CD4-positive, alpha-beta T cell (primary cell): ENCODE results near the gene ABCE1. TPM values are rescaled to one million over a fixed set of nuclear protein-coding genes. Genes with fewer than 3 reads are reported as not detected.

Experiments used
- ATAC-seq: fragments of 200-7000 bp; cut with Tn5 transposase; one replicate; pipeline ENCODE4 v1.10.0; 2022; ENCODE audit warnings: mild to moderate bottlenecking; ENCODE audit not compliant: poor library complexity
- CTCF ChIA-PET: fragments of 350-600 bp; sonication (Branson Sonifier 250); formaldehyde crosslinking; loops from one replicate; lab custom pipeline; 2021; ENCODE audit warnings: antibody characterized with exemption, inconsistent platforms; lab: Charles Lee
- POLR2A ChIA-PET: fragments of 350-600 bp; sonication (Branson Sonifier 250); formaldehyde crosslinking; loops from one replicate; lab custom pipeline; 2021; ENCODE audit warnings: antibody characterized with exemption, inconsistent platforms; lab: Charles Lee
- DNase-seq, 14 experiments: peaks; one replicate each; pipeline ENCODE4 v3.0.0-alpha.2; 2013 to 2020; ENCODE audit warnings: mixed read lengths in 2 of 14
- H3K27ac ChIP-seq, 2 donors: one replicate each; pipeline versions ENCODE4 v1.5.1 to v1.7.0; 2013; ENCODE audit warnings: low read length in 2 of 2, low read depth in 1 of 2, mild to moderate bottlenecking in 1 of 2
- H3K27me3 ChIP-seq, 2 experiments: 1 replicate in 1 of 2; 2 replicates in 1 of 2; pipeline versions ENCODE4 v1.6.1 to v1.7.0; 2013; ENCODE audit warnings: low read length in 2 of 2, control low read depth in 1 of 2, mild to moderate bottlenecking in 1 of 2, moderate library complexity in 1 of 2; ENCODE audit not compliant: insufficient read depth in 2 of 2, control insufficient read depth in 1 of 2
- H3K36me3 ChIP-seq: one replicate; pipeline ENCODE4 v1.6.1; 2013; ENCODE audit warnings: low read length, control low read depth; ENCODE audit not compliant: insufficient read depth
- H3K4me1 ChIP-seq: one replicate; pipeline ENCODE4 v1.6.1; 2013; ENCODE audit warnings: low read length, control low read depth; ENCODE audit not compliant: insufficient read depth
- H3K4me3 ChIP-seq: one replicate; pipeline ENCODE4 v1.5.1; 2013; ENCODE audit warnings: mild to moderate bottlenecking, low read length, moderate library complexity
- H3K9me3 ChIP-seq, 2 experiments: 1 replicate in 1 of 2; 2 replicates in 1 of 2; pipeline versions ENCODE4 v1.6.1 to v1.7.0; 2013; ENCODE audit warnings: low read length in 2 of 2, mild to moderate bottlenecking in 2 of 2, control low read depth in 1 of 2, moderate library complexity in 1 of 2; ENCODE audit not compliant: control insufficient read depth in 1 of 2, insufficient read depth in 1 of 2
- H3K27ac Mint-ChIP-seq: one replicate; pipeline ENCODE4 v1.8.0; 2020; ENCODE audit warnings: mixed read lengths
- H3K27me3 Mint-ChIP-seq: one replicate; pipeline ENCODE4 v1.8.0; 2021; ENCODE audit warnings: mixed read lengths
- H3K36me3 Mint-ChIP-seq: one replicate; pipeline ENCODE4 v1.8.0; 2021; ENCODE audit warnings: low read depth, mixed read lengths
- H3K4me1 Mint-ChIP-seq: one replicate; pipeline ENCODE4 v1.8.0; 2021; ENCODE audit warnings: low read depth, mixed read lengths
- H3K4me3 Mint-ChIP-seq: one replicate; pipeline ENCODE4 v1.8.0; 2020; ENCODE audit warnings: mild to moderate bottlenecking, mixed read lengths
- H3K9me3 Mint-ChIP-seq: one replicate; pipeline ENCODE4 v1.8.0; 2020; ENCODE audit warnings: mixed read lengths
- intact Hi-C, 2 experiments: fragments of 100-400 bp; cut with DNase I in 1 of 2; cut with micrococcal nuclease in 1 of 2; formaldehyde crosslinking; loops; one replicate each; pipeline versions ENCODE4 v1.15.1 to v1.9.0; 2023 to 2025; cut with DNase I, micrococcal nuclease
- total RNA-seq, 174 experiments: library from RNA in 2 of 174; stranded (reverse) in 2 of 174; gene quantifications; one replicate each; pipeline ENCODE4 v1.2.3 and lab custom pipeline; 2021 to 2026
- TF ChIP-seq, protein P1 (sequence below): fragments of 200-600 bp; IDR thresholded peaks from one replicate; pipeline ENCODE4 v1.8.0; 2022; ENCODE audit warnings: antibody characterized with exemption, mild to moderate bottlenecking

The ABCE1 gene
- total RNA-seq, 2 experiments from 2014 or later = 50.1 to 50.6 TPM

- Histone ChIP-seq H3K4me1 (no peaks in the 10 kb centered on the region), H3K36me3 (no peaks in the 10 kb centered on the region), H3K27ac (no peak overlapping the region), H3K4me3 (no peak overlapping the region), H3K9me3 (no peaks in the 10 kb centered on the region), H3K27me3 (no peaks in the 10 kb centered on the region)
- no peak overlapping the region for H3K4me3 Mint-ChIP-seq
- peaks cover 25% of the 10 kb centered on the region for H3K4me1 Mint-ChIP-seq
- intact Hi-C loops = loop anchor here (1.0 to 5.0 kb wide), 2 partner anchors 887 to 1504 kb away; no protein-coding TSS in a partner anchor
- TF ChIP-seq, protein P1, sequence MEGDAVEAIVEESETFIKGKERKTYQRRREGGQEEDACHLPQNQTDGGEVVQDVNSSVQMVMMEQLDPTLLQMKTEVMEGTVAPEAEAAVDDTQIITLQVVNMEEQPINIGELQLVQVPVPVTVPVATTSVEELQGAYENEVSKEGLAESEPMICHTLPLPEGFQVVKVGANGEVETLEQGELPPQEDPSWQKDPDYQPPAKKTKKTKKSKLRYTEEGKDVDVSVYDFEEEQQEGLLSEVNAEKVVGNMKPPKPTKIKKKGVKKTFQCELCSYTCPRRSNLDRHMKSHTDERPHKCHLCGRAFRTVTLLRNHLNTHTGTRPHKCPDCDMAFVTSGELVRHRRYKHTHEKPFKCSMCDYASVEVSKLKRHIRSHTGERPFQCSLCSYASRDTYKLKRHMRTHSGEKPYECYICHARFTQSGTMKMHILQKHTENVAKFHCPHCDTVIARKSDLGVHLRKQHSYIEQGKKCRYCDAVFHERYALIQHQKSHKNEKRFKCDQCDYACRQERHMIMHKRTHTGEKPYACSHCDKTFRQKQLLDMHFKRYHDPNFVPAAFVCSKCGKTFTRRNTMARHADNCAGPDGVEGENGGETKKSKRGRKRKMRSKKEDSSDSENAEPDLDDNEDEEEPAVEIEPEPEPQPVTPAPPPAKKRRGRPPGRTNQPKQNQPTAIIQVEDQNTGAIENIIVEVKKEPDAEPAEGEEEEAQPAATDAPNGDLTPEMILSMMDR = peak; percentile 79
- no peaks in the 10 kb centered on the region for H3K27me3 Mint-ChIP-seq
- CTCF ChIA-PET = interaction anchor here (1.4 kb wide), 1 partner anchor 25 kb away, joined by 3 read pairs; no protein-coding TSS in a partner anchor
- POLR2A ChIA-PET = no interaction called here
- peaks cover 16% of the 10 kb centered on the region for H3K36me3 Mint-ChIP-seq
- H3K9me3 Mint-ChIP-seq = no peaks in the 10 kb centered on the region
- DNase-seq (peak in 3 of 14 experiments; percentile 60 to 67 (median 62)), ATAC-seq (peak; percentile 58)
- no peak overlapping the region for H3K27ac Mint-ChIP-seq
Observed at GRCh38 chr4:145061318-145061920, 36.7 kb upstream of the ABCE1 start.

DNA sequence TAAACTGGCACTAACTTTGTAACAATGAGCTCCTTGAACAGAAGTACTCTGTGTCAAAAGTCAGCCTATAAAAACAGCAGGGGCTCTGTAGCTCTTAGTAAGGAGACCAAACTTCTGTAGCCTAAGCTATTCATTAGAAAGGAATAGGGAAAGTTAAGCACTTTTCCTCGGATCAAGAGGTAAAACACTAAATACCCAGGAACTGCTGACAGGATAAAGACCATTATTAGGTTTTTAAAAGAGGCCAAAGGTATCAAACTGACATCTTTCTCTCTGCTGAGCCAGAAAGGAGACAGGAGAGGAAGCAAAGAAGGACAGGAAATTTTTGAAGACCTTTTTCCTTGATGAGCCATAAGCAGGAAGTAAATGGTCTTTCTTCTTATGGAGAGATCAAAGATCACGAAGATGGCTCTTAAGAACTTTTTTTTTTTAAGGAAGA is 32.0 kb upstream of the ABCE1 start:
- peaks cover 27% of the 10 kb centered on the region for H3K36me3 Mint-ChIP-seq
- POLR2A ChIA-PET = no interaction called here
- no peak overlapping the region for H3K4me3 Mint-ChIP-seq
- H3K9me3 Mint-ChIP-seq = no peaks in the 10 kb centered on the region
- Histone ChIP-seq H3K36me3 (no peaks in the 10 kb centered on the region), H3K9me3 (no peaks in the 10 kb centered on the region), H3K27ac (no peak overlapping the region), H3K4me1 (no peaks in the 10 kb centered on the region), H3K4me3 (no peak overlapping the region), H3K27me3 (no peaks in the 10 kb centered on the region)
- intact Hi-C loops = no loop called here
- DNase-seq (no peak), ATAC-seq (no peak)
- CTCF ChIA-PET = no interaction called here
- peaks cover 34% of the 10 kb centered on the region for H3K4me1 Mint-ChIP-seq
- TF ChIP-seq, protein P1 = no peak
- peak overlapping the region; percentile 14 for H3K27ac Mint-ChIP-seq
- no peaks in the 10 kb centered on the region for H3K27me3 Mint-ChIP-seq

- Histone ChIP-seq H3K36me3 (no peaks in the 10 kb centered on the region), H3K9me3 (no peaks in the 10 kb centered on the region), H3K27me3 (no peaks in the 10 kb centered on the region), H3K4me1 (no peaks in the 10 kb centered on the region), H3K27ac (no peak overlapping the region), H3K4me3 (no peak overlapping the region)
- no peak for DNase-seq
- TF ChIP-seq, protein P1 = no peak
- ChIA-PET POLR2A (no interaction called here), CTCF (no interaction called here)
- Mint-ChIP-seq H3K27me3 (no peaks in the 10 kb centered on the region), H3K36me3 (peaks cover 10% of the 10 kb centered on the region), H3K4me3 (no peak overlapping the region), H3K9me3 (no peaks in the 10 kb centered on the region), H3K27ac (no peak overlapping the region), H3K4me1 (peaks cover 29% of the 10 kb centered on the region)
- ATAC-seq = no peak
- intact Hi-C loops = no loop called here
Observed at GRCh38 chr4:145069361-145069760, 28.8 kb upstream of the ABCE1 start.
